ENCODE data around the gene SLC5A11. TPM values are rescaled to one million over a fixed set of nuclear protein-coding genes. Genes with fewer than 3 reads are reported as not detected.

SLC5A11 gene
- total and polyA plus RNA-seq, 11 donors: 0.75 TPM; not detected in 10

- WGBS, 4 donors: 72 to 81% (median 76%) methylated on average over 6 of the region's 6 CpGs
- TF ChIP-seq POLR2A (IDR thresholded peaks at IDR 0.05): no peak
- TF ChIP-seq, protein P1, sequence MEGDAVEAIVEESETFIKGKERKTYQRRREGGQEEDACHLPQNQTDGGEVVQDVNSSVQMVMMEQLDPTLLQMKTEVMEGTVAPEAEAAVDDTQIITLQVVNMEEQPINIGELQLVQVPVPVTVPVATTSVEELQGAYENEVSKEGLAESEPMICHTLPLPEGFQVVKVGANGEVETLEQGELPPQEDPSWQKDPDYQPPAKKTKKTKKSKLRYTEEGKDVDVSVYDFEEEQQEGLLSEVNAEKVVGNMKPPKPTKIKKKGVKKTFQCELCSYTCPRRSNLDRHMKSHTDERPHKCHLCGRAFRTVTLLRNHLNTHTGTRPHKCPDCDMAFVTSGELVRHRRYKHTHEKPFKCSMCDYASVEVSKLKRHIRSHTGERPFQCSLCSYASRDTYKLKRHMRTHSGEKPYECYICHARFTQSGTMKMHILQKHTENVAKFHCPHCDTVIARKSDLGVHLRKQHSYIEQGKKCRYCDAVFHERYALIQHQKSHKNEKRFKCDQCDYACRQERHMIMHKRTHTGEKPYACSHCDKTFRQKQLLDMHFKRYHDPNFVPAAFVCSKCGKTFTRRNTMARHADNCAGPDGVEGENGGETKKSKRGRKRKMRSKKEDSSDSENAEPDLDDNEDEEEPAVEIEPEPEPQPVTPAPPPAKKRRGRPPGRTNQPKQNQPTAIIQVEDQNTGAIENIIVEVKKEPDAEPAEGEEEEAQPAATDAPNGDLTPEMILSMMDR (IDR thresholded peaks at IDR 0.05): no peak
- DNase-seq: no peak
Measured at GRCh38 chr16:24816688-24817087, 29.1 kb upstream of the SLC5A11 start.

DNA sequence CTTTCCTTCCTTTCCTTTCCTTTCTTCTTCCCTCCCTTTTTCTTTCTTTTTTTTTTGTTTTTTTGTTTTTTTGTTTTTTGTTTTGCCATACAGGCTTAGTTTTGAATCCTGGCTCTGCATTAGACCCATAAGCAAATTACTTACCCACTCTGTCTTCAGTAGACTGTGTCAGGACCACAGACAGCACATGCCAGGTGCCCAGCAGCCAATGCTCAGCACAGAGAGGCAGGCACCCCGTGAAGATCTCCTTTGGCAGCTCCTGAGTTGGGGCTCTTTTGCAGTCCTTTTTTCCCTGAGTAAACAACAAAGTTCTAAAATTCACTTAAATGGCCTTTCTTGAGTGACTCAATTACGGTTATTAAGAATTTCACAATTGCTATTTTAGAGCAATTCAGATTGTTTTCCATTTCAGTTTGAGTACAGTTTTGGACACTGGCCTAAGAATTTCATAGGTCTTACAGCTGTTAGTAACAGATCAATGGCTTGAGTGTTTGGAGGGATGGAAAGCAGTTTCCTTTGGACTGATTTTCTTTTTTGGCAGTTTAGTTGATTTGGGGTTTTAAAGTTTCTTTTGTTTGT, 26.2 kb upstream of the SLC5A11 start:
- Histone ChIP-seq H3K4me1 (peaks cover 0 to 4% (median 0%) of the 10 kb centered on the region in 12 donors), H3K9me3 (no peaks in the 10 kb centered on the region), H3K4me3 (no peak overlapping the region), H3K27me3 (no peaks in the 10 kb centered on the region), H3K27ac (no peak overlapping the region), H3K36me3 (peaks cover 0 to 100% (median 99%) of the 10 kb centered on the region in 9 donors)
- WGBS, 4 donors: 77 to 82% (median 80%) methylated on average over 2 of the region's 2 CpGs
- no peak for DNase-seq
- TF ChIP-seq, protein P1 (IDR thresholded peaks at IDR 0.05): no peak
- no peak for TF ChIP-seq POLR2A (IDR thresholded peaks at IDR 0.05)
- no peak for ATAC-seq
- intact Hi-C loops (cut with DNase I): loop anchor here in 3 of 10 donors (10.0 kb wide), 3 partner anchors 135 to 255 kb away; no protein-coding TSS in a partner anchor

More at GRCh38 chr16:24816688-24817087, 29.1 kb upstream of the SLC5A11 start:
- H3K4me1 ChIP-seq: peaks cover 0 to 12% (median 0%) of the 10 kb centered on the region in 12 donors
- no peak overlapping the region for H3K4me3 ChIP-seq
- H3K27ac ChIP-seq: no peak overlapping the region
- peaks cover 0 to 100% (median 98%) of the 10 kb centered on the region in 9 donors for H3K36me3 ChIP-seq
- ATAC-seq: no peak
- intact Hi-C loops (cut with DNase I): loop anchor here in 2 of 10 donors (10.0 kb wide), 2 partner anchors 148 to 252 kb away; no protein-coding TSS in a partner anchor
- H3K9me3 ChIP-seq: no peaks in the 10 kb centered on the region
- H3K27me3 ChIP-seq: no peaks in the 10 kb centered on the region

- Histone ChIP-seq H3K4me3 (no peak overlapping the region), H3K27ac (no peak overlapping the region)
- intact Hi-C loops (cut with DNase I): loop anchor here in 1 of 10 donors (10.0 kb wide), 1 partner anchor 134 kb away; no protein-coding TSS in a partner anchor
Measured at GRCh38 chr16:24820522-24820921, 25.2 kb upstream of the SLC5A11 start.

DNA sequence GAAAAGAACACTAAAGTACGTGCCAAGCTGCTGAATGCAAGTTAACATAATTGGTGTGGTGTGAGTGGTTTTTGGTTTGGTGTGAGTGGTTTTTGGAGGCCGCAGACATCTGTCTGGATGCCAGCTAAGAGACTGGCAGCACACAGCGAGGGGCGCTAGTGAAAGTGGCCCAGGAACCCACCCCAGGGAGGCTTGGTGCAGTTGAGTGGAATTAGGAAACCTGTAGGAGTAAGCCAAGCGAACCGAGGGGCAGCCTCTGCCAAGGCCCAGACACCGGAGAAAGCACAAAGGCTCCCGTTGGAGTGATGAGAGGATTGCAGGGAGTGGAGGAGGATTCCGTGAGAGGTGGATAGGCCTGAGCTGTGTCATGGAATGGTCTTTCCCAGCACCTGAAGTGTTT, 24.6 kb upstream of the SLC5A11 start:
- Histone ChIP-seq H3K36me3 (peaks cover 0 to 100% (median 99%) of the 10 kb centered on the region in 9 donors), H3K4me1 (peaks cover 0 to 4% (median 0%) of the 10 kb centered on the region in 12 donors), H3K27me3 (no peaks in the 10 kb centered on the region), H3K9me3 (no peaks in the 10 kb centered on the region), H3K4me3 (no peak overlapping the region), H3K27ac (peak overlapping the region in 1 of 12 donors; percentile 41)
- DNase-seq (no peak), ATAC-seq (no peak)
- TF ChIP-seq POLR2A (IDR thresholded peaks at IDR 0.05): no peak
- TF ChIP-seq, protein P1 (IDR thresholded peaks at IDR 0.05): no peak
- intact Hi-C loops (cut with DNase I): loop anchor here in 1 of 10 donors (10.0 kb wide), 1 partner anchor 134 kb away; no protein-coding TSS in a partner anchor
- 82 to 93% (median 86%) methylated on average over 9 of the region's 9 CpGs for WGBS, 4 donors

More at GRCh38 chr16:24820522-24820921, 25.2 kb upstream of the SLC5A11 start:
- Histone ChIP-seq H3K36me3 (peaks cover 0 to 100% (median 99%) of the 10 kb centered on the region in 9 donors), H3K4me1 (peaks cover 0 to 4% (median 0%) of the 10 kb centered on the region in 12 donors), H3K27me3 (no peaks in the 10 kb centered on the region), H3K9me3 (no peaks in the 10 kb centered on the region)
- TF ChIP-seq, protein P1 (IDR thresholded peaks at IDR 0.05): no peak
- no peak for TF ChIP-seq POLR2A (IDR thresholded peaks at IDR 0.05)
- DNase-seq (no peak), ATAC-seq (no peak)
- WGBS, 4 donors: 58 to 82% (median 70%) methylated on average over 1 of the region's 1 CpG

Measured in heart left ventricle (tissue), 16 donors.